Neural cell (in vitro differentiated cells): ENCODE results near the gene MEAF6.

Source experiments
- CTCF ChIP-seq: fragments of 450-650 bp; IDR thresholded peaks from 2 replicates; pipeline ENCODE4 v1.5.1; 2014; ENCODE audit warnings: antibody characterized with exemption, mild to moderate bottlenecking, moderate library complexity; ENCODE audit not compliant: poor library complexity, severe bottlenecking
- EP300 ChIP-seq: fragments of 450-650 bp; conservative IDR thresholded peaks from 2 replicates; pipeline ENCODE4 v1.6.1; 2014; ENCODE audit warnings: antibody characterized with exemption, mild to moderate bottlenecking, moderate library complexity; ENCODE audit not compliant: poor library complexity, severe bottlenecking
- EZH2 ChIP-seq: fragments of 200-600, 300-800 bp; shearing (Covaris generic), sonication (generic); IDR thresholded peaks from 2 replicates; pipeline ENCODE4 v1.6.1; 2014; ENCODE audit warnings: antibody characterized with exemption, low read length, borderline replicate concordance, mild to moderate bottlenecking; ENCODE audit not compliant: insufficient read depth, poor library complexity, severe bottlenecking
- POLR2AphosphoS5 ChIP-seq: IDR thresholded peaks from 2 replicates; pipeline ENCODE4 v1.6.1; 2012
- RAD21 ChIP-seq: fragments of 450-650 bp; conservative IDR thresholded peaks from 2 replicates; pipeline ENCODE4 v1.6.1; 2014; ENCODE audit warnings: antibody characterized with exemption, mild to moderate bottlenecking, moderate library complexity
- REST ChIP-seq: IDR thresholded peaks from 2 replicates; pipeline ENCODE4 v1.6.1; 2012; ENCODE audit warnings: borderline replicate concordance
- SMC3 ChIP-seq: fragments of 450-650 bp; conservative IDR thresholded peaks from 2 replicates; pipeline ENCODE4 v1.6.1; 2014; ENCODE audit warnings: antibody characterized with exemption, mild to moderate bottlenecking, moderate library complexity; ENCODE audit not compliant: poor library complexity

GRCh38 chr1:37533317-37534093 is 18.9 kb upstream of the MEAF6 start:
- TF ChIP-seq EZH2 = no peak
- no peak for TF ChIP-seq POLR2AphosphoS5
- no peak for TF ChIP-seq REST
- no peak for TF ChIP-seq CTCF
- no peak for TF ChIP-seq EP300
- no peak for TF ChIP-seq RAD21
- no peak for TF ChIP-seq SMC3
